ENCODE data around the gene BANP.
A peak's percentile ranks its signal among the peaks of the same experiment; 100 is the strongest.

The BANP gene

DNA sequence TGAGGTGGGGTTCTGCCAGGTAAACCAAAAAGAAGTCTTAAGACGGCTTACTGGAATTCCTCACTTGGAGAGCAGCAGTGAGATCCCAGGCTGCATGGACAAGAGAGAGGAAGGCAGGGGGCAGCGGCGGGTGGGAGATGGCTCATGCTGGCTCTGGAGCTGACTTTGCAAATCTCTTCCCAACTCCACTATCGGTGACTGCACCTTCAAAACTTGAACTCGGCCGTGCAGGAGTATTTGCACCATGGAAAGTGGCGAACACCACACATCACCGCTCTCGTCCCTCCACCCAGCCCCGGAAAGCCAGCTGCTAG lies 31.6 kb upstream of the BANP start:
- no peaks in the 10 kb centered on the region for H3K4me1 ChIP-seq (ENCODE audit: insufficient read depth, low read length)
- no peak for TF ChIP-seq EZH2 (IDR thresholded peaks at IDR 0.05; ENCODE audit: borderline replicate concordance, low read depth, low read length, severe bottlenecking)
- TF ChIP-seq, protein P1, sequence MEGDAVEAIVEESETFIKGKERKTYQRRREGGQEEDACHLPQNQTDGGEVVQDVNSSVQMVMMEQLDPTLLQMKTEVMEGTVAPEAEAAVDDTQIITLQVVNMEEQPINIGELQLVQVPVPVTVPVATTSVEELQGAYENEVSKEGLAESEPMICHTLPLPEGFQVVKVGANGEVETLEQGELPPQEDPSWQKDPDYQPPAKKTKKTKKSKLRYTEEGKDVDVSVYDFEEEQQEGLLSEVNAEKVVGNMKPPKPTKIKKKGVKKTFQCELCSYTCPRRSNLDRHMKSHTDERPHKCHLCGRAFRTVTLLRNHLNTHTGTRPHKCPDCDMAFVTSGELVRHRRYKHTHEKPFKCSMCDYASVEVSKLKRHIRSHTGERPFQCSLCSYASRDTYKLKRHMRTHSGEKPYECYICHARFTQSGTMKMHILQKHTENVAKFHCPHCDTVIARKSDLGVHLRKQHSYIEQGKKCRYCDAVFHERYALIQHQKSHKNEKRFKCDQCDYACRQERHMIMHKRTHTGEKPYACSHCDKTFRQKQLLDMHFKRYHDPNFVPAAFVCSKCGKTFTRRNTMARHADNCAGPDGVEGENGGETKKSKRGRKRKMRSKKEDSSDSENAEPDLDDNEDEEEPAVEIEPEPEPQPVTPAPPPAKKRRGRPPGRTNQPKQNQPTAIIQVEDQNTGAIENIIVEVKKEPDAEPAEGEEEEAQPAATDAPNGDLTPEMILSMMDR (IDR thresholded peaks at IDR 0.05; ENCODE audit: borderline replicate concordance, extremely low read depth, low read length, poor library complexity, severe bottlenecking): no peak

DNA sequence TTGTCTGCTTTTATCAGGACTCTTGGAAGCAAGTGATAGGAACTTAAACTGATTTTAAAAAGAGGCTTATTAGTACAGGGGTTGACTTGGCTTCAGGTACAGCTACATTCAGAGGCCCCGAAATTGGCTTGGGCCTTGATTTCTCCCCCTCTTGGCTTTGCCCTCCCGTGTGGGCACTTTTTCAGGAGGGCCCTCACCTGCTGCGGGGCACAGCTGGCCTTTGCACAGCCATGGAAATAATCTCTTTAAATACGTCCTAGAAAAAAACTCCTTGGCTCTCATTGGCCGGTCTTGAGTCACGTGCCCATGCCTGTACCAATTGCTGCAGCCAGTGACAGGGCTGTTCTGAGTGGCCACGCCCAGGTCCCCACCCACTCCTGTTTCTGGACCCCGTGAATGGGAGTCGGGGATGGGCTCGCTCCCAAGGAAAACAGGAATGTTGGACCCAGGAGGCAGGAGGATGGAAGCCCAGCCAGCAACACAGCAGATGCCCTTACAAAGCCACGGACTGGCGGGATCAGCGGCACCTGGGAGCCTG lies 29.9 kb upstream of the BANP start:
- TF ChIP-seq EZH2 (IDR thresholded peaks at IDR 0.05; ENCODE audit: borderline replicate concordance, low read depth, low read length, severe bottlenecking): no peak
- TF ChIP-seq, protein P1 (IDR thresholded peaks at IDR 0.05; ENCODE audit: borderline replicate concordance, extremely low read depth, low read length, poor library complexity, severe bottlenecking): no peak
- H2AFZ ChIP-seq (ENCODE audit: low read depth, low read length): no peak overlapping the region
- DNase-seq: no peak

More for the DNA sequence above, 31.6 kb upstream of the BANP start:
- no peaks in the 10 kb centered on the region for H3K36me3 ChIP-seq (ENCODE audit: insufficient read depth, low read length)
- DNase-seq: no peak
- no peak overlapping the region for H3K4me2 ChIP-seq (ENCODE audit: insufficient read depth, low read length)
- ATAC-seq (ENCODE audit: insufficient read depth, low read depth): no peak
- H4K20me1 ChIP-seq (ENCODE audit: insufficient read depth, low read length): no peaks in the 10 kb centered on the region
- no peaks in the 10 kb centered on the region for H3K79me2 ChIP-seq (ENCODE audit: insufficient read depth, low read length)
- no peaks in the 10 kb centered on the region for H3K27me3 ChIP-seq (ENCODE audit: insufficient read depth, low read length, poor library complexity)
- H3K9me3 ChIP-seq (ENCODE audit: insufficient read depth, low read length, severe bottlenecking): no peaks in the 10 kb centered on the region
- H3K27ac ChIP-seq (ENCODE audit: low read length): no peak overlapping the region
- H3K9ac ChIP-seq (ENCODE audit: low read depth, low read length): no peak overlapping the region
- H2AFZ ChIP-seq (ENCODE audit: low read depth, low read length): no peak overlapping the region
- H3K4me3 ChIP-seq (ENCODE audit: low read depth in 1 of 2, low read length in 2 of 2): no peak overlapping the region

DNA sequence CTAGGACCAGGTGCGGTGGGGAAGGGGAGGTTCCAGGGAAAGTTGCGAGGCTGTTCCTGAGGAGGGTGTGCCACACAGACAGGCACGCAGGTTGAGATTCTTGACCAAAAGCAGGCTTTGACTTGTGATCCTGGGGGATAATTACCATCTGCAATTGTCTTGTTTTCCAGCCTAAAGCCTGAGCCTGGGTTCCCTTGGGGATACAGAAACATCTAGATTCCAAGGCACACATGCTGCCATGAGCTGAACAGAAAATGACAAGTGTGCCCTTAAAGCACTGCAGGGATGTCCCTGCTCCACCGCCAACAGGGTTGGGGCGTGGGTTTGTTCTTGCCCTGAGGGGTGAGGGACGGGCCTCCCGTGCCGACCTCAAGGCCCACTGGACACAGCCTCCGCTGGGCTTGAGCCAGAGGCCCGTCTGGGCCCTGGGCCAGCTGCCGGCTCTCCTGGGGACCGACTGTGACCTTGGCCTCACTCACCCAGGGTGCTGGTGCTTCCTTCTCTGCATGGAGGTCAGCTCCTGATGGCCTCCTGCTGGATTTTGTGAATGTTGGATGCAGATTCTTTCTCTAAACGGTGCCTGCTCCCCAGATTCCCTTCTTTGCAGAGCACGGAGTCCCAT lies 28.9 kb upstream of the BANP start:
- no peak overlapping the region for H3K27ac ChIP-seq (ENCODE audit: low read length)
- H3K9ac ChIP-seq (ENCODE audit: low read depth, low read length): no peak overlapping the region
- no peaks in the 10 kb centered on the region for H3K27me3 ChIP-seq (ENCODE audit: insufficient read depth, low read length, poor library complexity)
- H2AFZ ChIP-seq (ENCODE audit: low read depth, low read length): no peak overlapping the region
- ATAC-seq (ENCODE audit: insufficient read depth, low read depth): no peak
- TF ChIP-seq, protein P1 (IDR thresholded peaks at IDR 0.05; ENCODE audit: borderline replicate concordance, extremely low read depth, low read length, poor library complexity, severe bottlenecking): no peak
- no peak for TF ChIP-seq EZH2 (IDR thresholded peaks at IDR 0.05; ENCODE audit: borderline replicate concordance, low read depth, low read length, severe bottlenecking)
- no peak overlapping the region for H3K4me2 ChIP-seq (ENCODE audit: insufficient read depth, low read length)
- H3K79me2 ChIP-seq (ENCODE audit: insufficient read depth, low read length): no peaks in the 10 kb centered on the region
- no peaks in the 10 kb centered on the region for H3K4me1 ChIP-seq (ENCODE audit: insufficient read depth, low read length)
- no peaks in the 10 kb centered on the region for H4K20me1 ChIP-seq (ENCODE audit: insufficient read depth, low read length)
- H3K4me3 ChIP-seq (ENCODE audit: low read depth in 1 of 2, low read length in 2 of 2): no peak overlapping the region
- no peak for DNase-seq
- no peaks in the 10 kb centered on the region for H3K9me3 ChIP-seq (ENCODE audit: insufficient read depth, low read length, severe bottlenecking)
- no peaks in the 10 kb centered on the region for H3K36me3 ChIP-seq (ENCODE audit: insufficient read depth, low read length)

More for the DNA sequence above, 29.9 kb upstream of the BANP start:
- no peak overlapping the region for H3K27ac ChIP-seq (ENCODE audit: low read length)
- H3K27me3 ChIP-seq (ENCODE audit: insufficient read depth, low read length, poor library complexity): no peaks in the 10 kb centered on the region
- H3K9ac ChIP-seq (ENCODE audit: low read depth, low read length): no peak overlapping the region
- H4K20me1 ChIP-seq (ENCODE audit: insufficient read depth, low read length): no peaks in the 10 kb centered on the region
- H3K4me1 ChIP-seq (ENCODE audit: insufficient read depth, low read length): no peaks in the 10 kb centered on the region
- ATAC-seq (ENCODE audit: insufficient read depth, low read depth): 0 out of 3 replicates have a peak, but pooled peaks have one; percentile 29
- H3K9me3 ChIP-seq (ENCODE audit: insufficient read depth, low read length, severe bottlenecking): no peaks in the 10 kb centered on the region
- H3K36me3 ChIP-seq (ENCODE audit: insufficient read depth, low read length): no peaks in the 10 kb centered on the region
- H3K4me3 ChIP-seq (ENCODE audit: low read depth in 1 of 2, low read length in 2 of 2): no peak overlapping the region
- no peak overlapping the region for H3K4me2 ChIP-seq (ENCODE audit: insufficient read depth, low read length)
- no peaks in the 10 kb centered on the region for H3K79me2 ChIP-seq (ENCODE audit: insufficient read depth, low read length)
